Endodermal cell (in vitro differentiated cells): ENCODE results near the gene CREB3L2. TPM values are rescaled to one million over a fixed set of nuclear protein-coding genes. Genes with fewer than 3 reads are reported as not detected.

Source experiments
- DNase-seq: peaks from one replicate; pipeline ENCODE4 v3.0.0-alpha.2; 2017
- H3K27ac ChIP-seq: 2 replicates; pipeline ENCODE4 v1.5.1; 2013; ENCODE audit warnings: mild to moderate bottlenecking, low read depth, low read length, moderate library complexity
- H3K27me3 ChIP-seq: 2 replicates; pipeline ENCODE4 v1.6.1; 2013; ENCODE audit warnings: mild to moderate bottlenecking, low read length, moderate library complexity; ENCODE audit not compliant: insufficient read depth, control insufficient read depth, poor library complexity, severe bottlenecking
- H3K36me3 ChIP-seq: 2 replicates; pipeline ENCODE4 v1.7.0; 2013; ENCODE audit warnings: mild to moderate bottlenecking, low read length, moderate library complexity; ENCODE audit not compliant: control insufficient read depth, insufficient read depth
- H3K4me1 ChIP-seq: one replicate; pipeline ENCODE4 v1.7.0; 2013; ENCODE audit warnings: low read length; ENCODE audit not compliant: control insufficient read depth, insufficient read depth
- H3K4me3 ChIP-seq: 2 replicates; pipeline ENCODE4 v1.5.1; 2013; ENCODE audit warnings: mild to moderate bottlenecking, low read length, moderate library complexity
- H3K9ac ChIP-seq: 2 replicates; pipeline ENCODE4 v1.6.1; 2013; ENCODE audit warnings: mild to moderate bottlenecking, low read length, moderate library complexity; ENCODE audit not compliant: poor library complexity, severe bottlenecking; ENCODE audit errors: extremely low read depth
- H3K9me3 ChIP-seq: 2 replicates; pipeline ENCODE4 v1.6.1; 2013; ENCODE audit warnings: mild to moderate bottlenecking, low read length, moderate library complexity; ENCODE audit not compliant: control insufficient read depth
- H3K27ac Mint-ChIP-seq: 2 replicates; pipeline ENCODE4 v1.8.0; 2020; ENCODE audit warnings: mixed read lengths
- H3K27me3 Mint-ChIP-seq: 2 replicates; pipeline ENCODE4 v1.8.0; 2021; ENCODE audit warnings: mild to moderate bottlenecking, mixed read lengths; ENCODE audit not compliant: insufficient read depth
- H3K36me3 Mint-ChIP-seq: 2 replicates; pipeline ENCODE4 v1.8.0; 2020; ENCODE audit warnings: low read depth, mixed read lengths
- H3K4me1 Mint-ChIP-seq: 2 replicates; pipeline ENCODE4 v1.8.0; 2020; ENCODE audit warnings: mixed read lengths
- H3K4me3 Mint-ChIP-seq: 2 replicates; pipeline ENCODE4 v1.8.0; 2020; ENCODE audit warnings: mild to moderate bottlenecking, moderate library complexity, mixed read lengths
- H3K9me3 Mint-ChIP-seq: 2 replicates; pipeline ENCODE4 v1.8.0; 2020; ENCODE audit warnings: mild to moderate bottlenecking, mixed read lengths
- WGBS, 2 experiments: methylation state at CpG; one replicate each; pipeline versions ENCODE4 v1.1.5 to v1.1.7; 2013; ENCODE audit warnings: missing lambda C conversion rate in 2 of 2, mixed read lengths in 1 of 2; ENCODE audit not compliant: insufficient coverage in 1 of 2, insufficient read length in 1 of 2; 5-methylcytosine and 5-hydroxymethylcytosine counted together
- total RNA-seq, 2 donors: library from RNA; stranded (reverse); fragmentation: NEBNext Ultra II Directional in 1 of 2; extraction: Animal tissue kit (Norgen Biotek cat#: 25700) in 1 of 2; gene quantifications; 2 replicates in 1 of 2; 3 replicates in 1 of 2; pipeline ENCODE4 v1.2.1, GENCODE V29; 2021
- TF ChIP-seq, protein P1 (sequence below): fragments of 200-600 bp; sonication (generic); conservative IDR thresholded peaks from 2 replicates; pipeline ENCODE4 v1.5.0; 2021; ENCODE audit warnings: antibody characterized with exemption, mild to moderate bottlenecking

The CREB3L2 gene
- total RNA-seq, 2 donors from 2014 or later, result 48.2 to 80.2 TPM

GRCh38 chr7:138006106-138006505, 4.2 kb upstream of the CREB3L2 start:
- Histone ChIP-seq H3K27me3 (no peaks in the 10 kb centered on the region), H3K4me1 (no peaks in the 10 kb centered on the region), H3K9me3 (peaks cover 6% of the 10 kb centered on the region), H3K9ac (no peak overlapping the region), H3K36me3 (no peaks in the 10 kb centered on the region), H3K27ac (no peak overlapping the region), H3K4me3 (no peak overlapping the region)
- WGBS, 2 experiments, result 97 to 100% methylated on average over 1 to 2 of the region's 2 CpGs
- Mint-ChIP-seq H3K27me3 (no peaks in the 10 kb centered on the region), H3K4me1 (peaks cover 5% of the 10 kb centered on the region), H3K27ac (no peak overlapping the region), H3K9me3 (peaks cover 6% of the 10 kb centered on the region), H3K4me3 (no peak overlapping the region), H3K36me3 (no peaks in the 10 kb centered on the region)
- DNase-seq, result no peak
- TF ChIP-seq, protein P1, sequence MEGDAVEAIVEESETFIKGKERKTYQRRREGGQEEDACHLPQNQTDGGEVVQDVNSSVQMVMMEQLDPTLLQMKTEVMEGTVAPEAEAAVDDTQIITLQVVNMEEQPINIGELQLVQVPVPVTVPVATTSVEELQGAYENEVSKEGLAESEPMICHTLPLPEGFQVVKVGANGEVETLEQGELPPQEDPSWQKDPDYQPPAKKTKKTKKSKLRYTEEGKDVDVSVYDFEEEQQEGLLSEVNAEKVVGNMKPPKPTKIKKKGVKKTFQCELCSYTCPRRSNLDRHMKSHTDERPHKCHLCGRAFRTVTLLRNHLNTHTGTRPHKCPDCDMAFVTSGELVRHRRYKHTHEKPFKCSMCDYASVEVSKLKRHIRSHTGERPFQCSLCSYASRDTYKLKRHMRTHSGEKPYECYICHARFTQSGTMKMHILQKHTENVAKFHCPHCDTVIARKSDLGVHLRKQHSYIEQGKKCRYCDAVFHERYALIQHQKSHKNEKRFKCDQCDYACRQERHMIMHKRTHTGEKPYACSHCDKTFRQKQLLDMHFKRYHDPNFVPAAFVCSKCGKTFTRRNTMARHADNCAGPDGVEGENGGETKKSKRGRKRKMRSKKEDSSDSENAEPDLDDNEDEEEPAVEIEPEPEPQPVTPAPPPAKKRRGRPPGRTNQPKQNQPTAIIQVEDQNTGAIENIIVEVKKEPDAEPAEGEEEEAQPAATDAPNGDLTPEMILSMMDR, result no peak

- Histone ChIP-seq H3K9ac (no peak overlapping the region), H3K27ac (no peak overlapping the region), H3K4me1 (no peaks in the 10 kb centered on the region), H3K27me3 (no peaks in the 10 kb centered on the region), H3K9me3 (no peaks in the 10 kb centered on the region), H3K36me3 (no peaks in the 10 kb centered on the region), H3K4me3 (no peak overlapping the region)
- DNase-seq, result no peak
- no peak overlapping the region for H3K27ac Mint-ChIP-seq
- H3K27me3 Mint-ChIP-seq, result no peaks in the 10 kb centered on the region
- H3K4me3 Mint-ChIP-seq, result no peak overlapping the region
- WGBS, 2 experiments, result 92 to 97% methylated on average over 4 of the region's 4 CpGs
- no peaks in the 10 kb centered on the region for H3K36me3 Mint-ChIP-seq
- peaks cover 2% of the 10 kb centered on the region for H3K9me3 Mint-ChIP-seq
- peaks cover 13% of the 10 kb centered on the region for H3K4me1 Mint-ChIP-seq
- TF ChIP-seq, protein P1, result no peak
Measured at GRCh38 chr7:138004936-138005335, 3.0 kb upstream of the CREB3L2 start.

- H3K36me3 Mint-ChIP-seq, result peaks cover 3% of the 10 kb centered on the region
- H3K4me1 ChIP-seq, result no peaks in the 10 kb centered on the region
- no peak overlapping the region for H3K27ac Mint-ChIP-seq
- no peaks in the 10 kb centered on the region for H3K27me3 Mint-ChIP-seq
- H3K36me3 ChIP-seq, result no peaks in the 10 kb centered on the region
- no peak overlapping the region for H3K4me3 ChIP-seq
- H3K9me3 Mint-ChIP-seq, result no peaks in the 10 kb centered on the region
- H3K9me3 ChIP-seq, result no peaks in the 10 kb centered on the region
- TF ChIP-seq, protein P1, result no peak
- H3K27ac ChIP-seq, result no peak overlapping the region
- no peak overlapping the region for H3K4me3 Mint-ChIP-seq
- WGBS, 2 experiments, result 95 to 98% methylated on average over 3 to 4 of the region's 4 CpGs
- peaks cover 16% of the 10 kb centered on the region for H3K4me1 Mint-ChIP-seq
- no peak overlapping the region for H3K9ac ChIP-seq
- no peaks in the 10 kb centered on the region for H3K27me3 ChIP-seq
- DNase-seq, result no peak
Measured at GRCh38 chr7:138004046-138004445, 2.2 kb upstream of the CREB3L2 start.
